NCI-H2081 treated with DMSO at 0.1 percent for 48 hours (cell line): ENCODE measurements around the gene PTGER2.

Experiments
- DNase-seq: peaks from one replicate; lab custom pipeline; 2025; lab: John Stamatoyannopoulos, UW

The PTGER2 gene

DNA sequence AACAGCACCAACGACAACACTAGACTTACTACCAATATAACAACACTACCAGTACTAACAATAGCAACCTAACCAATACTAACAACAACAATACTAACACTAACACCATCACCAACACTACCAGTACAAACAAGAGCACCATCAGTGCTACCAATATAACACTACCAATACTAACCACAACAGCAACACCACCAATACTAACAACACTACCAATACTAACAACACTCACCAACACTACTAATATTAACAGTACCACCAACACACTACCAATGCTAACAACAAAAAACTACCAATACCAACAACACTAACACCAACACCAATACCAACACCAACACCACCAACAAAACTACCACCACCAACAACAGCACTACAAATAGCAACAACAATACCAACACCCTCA lies 25.1 kb downstream of the PTGER2 start:
- no peak for DNase-seq

DNA sequence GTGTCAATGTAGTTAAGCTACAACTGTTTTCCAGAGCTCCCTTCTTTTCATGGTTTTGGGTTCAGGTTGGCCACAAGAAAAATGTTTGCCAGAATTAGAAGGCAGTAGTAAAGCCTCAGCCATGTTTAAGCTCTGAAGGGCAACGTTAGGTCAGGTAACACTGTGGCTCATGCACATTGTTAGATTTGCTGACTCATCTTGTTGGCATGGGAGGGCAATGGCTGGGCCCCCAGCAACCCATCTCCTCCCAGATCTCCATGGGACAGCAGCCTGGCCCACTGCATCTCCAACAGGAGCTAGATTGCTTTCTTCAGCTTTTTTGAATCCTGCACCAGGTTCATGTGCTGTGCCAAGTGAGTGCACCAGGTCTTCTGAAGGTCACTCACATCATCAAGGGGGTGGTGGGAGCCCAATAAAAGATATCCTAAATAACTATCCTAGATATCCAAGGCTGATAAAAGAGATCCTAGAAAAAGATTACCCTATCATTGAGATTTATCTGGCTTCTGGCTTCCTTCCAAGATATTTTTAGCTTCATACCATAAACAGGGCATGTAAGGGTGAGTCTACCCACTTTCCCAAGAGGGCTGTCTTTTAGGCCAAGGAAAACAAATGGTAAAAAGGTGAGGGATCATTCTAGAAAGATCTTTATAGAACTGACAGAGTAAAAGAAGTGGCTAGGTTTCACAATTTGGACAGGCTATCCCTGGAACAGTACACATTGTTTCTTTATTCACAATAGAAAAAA lies 28.9 kb downstream of the PTGER2 start:
- no peak for DNase-seq

DNA sequence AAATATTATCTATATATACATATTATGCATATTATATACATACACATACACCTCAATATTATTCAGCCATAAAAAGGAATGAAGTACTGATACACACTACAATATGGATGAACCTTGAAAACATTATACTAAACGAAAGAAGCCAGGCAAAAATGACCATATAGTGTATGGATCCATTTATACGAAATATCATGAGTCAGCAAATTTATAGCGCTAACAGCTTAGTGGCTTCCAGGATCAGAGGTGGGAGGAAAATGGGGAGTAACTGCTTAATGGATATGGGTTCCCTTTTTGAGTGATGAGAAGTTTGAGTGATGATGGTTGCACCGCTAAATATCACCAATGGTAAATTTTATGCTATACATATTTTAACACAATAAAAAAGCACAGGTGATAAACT lies 32.7 kb downstream of the PTGER2 start:
- no peak for DNase-seq

- no peak for DNase-seq
These were observed 34.2 kb downstream of the PTGER2 start for GRCh38 chr14:52348279-52348678.

- DNase-seq = no peak
These were observed 34.7 kb downstream of the PTGER2 start for GRCh38 chr14:52348776-52349175.

- DNase-seq = no peak
These were observed 35.6 kb downstream of the PTGER2 start for GRCh38 chr14:52349731-52350130.

- DNase-seq = no peak
These were observed 36.3 kb downstream of the PTGER2 start for GRCh38 chr14:52350445-52350844.

GRCh38 chr14:52351233-52352060 lies 37.3 kb downstream of the PTGER2 start:
- DNase-seq = no peak

DNA sequence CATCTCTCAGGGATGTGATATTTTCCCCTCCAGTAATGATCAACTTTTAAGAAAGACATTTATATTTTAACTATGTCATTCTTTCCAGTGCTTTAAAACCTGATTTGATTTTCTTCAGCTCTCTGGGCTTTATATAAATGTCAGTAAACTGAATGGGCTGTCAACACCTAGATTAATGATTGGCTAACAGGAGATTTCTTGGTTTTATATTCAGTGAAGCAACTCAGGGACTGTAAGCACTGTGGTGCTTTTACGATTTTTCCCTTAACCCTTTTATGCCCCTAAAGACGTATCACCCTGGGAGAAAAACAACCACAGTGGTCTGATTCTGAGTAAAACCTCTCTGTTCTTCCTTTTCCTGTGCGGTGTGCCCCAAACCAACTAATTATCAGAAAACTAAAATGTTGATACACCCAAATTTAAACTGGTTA lies 38.0 kb downstream of the PTGER2 start:
- no peak for DNase-seq

GRCh38 chr14:52352569-52352968 lies 38.5 kb downstream of the PTGER2 start:
- DNase-seq = no peak

- no peak for DNase-seq
These were observed 40.1 kb downstream of the PTGER2 start for GRCh38 chr14:52354242-52354641.

DNA sequence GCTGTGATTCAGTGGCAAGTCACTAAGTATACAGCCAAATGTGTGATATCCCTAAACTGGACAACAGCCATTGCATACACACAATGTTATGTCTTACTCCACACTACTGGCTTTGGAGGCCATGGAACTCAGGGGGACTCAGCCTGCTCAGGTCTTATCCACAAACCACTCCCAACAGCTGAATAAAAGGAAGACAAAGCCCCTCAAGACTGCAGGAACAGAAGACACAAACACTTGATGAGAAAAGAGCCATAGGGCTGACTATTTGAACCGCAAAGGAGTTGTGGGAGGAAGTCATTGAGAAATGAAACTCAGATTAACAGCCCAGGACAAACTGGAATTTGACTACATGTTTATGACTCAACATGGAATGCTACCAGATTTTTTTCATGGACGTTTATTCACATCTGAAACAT lies 40.9 kb downstream of the PTGER2 start:
- DNase-seq = no peak

GRCh38 chr14:52355526-52355925 lies 41.4 kb downstream of the PTGER2 start:
- DNase-seq = no peak

GRCh38 chr14:52356025-52356424 lies 41.9 kb downstream of the PTGER2 start:
- DNase-seq = peak; percentile 41

DNA sequence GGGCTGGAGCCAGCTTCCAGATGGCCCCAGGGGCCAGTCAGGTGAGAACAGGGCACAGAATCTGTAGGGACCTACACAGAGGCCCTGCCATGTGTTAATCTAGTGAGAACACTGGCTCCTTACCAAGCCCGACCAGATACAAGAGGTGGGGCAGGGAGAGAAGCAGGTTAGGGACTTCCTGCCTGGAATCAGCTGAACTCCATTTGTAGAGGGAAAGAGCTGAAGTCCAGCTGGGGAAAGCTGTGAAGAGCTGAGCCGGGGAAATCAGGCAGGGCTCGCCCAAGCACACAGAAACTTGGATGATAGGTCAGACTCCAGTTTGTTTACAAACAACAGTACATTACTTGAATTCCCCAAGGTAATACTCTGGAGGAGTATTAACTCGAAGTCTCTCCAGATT lies 46.7 kb downstream of the PTGER2 start:
- no peak for DNase-seq

- no peak for DNase-seq
These were observed 49.1 kb downstream of the PTGER2 start for GRCh38 chr14:52363041-52363704.

DNA sequence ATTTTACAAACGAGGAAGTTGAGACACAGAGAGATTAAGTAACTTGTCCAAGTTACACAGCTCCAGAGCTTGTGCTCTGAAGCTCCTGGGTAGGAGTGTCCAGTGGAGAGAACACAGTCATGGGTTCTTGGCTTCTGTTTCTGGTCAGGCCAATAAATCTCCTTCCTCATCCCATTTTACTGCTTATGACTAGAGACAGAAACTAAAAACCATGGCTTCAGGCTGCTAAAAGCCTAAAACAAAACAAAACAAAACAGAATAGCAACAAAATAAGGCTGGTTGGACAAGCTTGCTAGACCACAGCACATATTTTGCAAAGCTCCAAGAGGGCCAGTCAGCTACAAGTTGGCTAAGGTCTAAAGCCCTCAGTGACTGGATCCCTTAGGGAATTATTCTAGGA lies 49.8 kb downstream of the PTGER2 start:
- no peak for DNase-seq

- no peak for DNase-seq
These were observed 51.0 kb downstream of the PTGER2 start for GRCh38 chr14:52365071-52365470.

- no peak for DNase-seq
These were observed 52.7 kb downstream of the PTGER2 start for GRCh38 chr14:52366796-52367315.

GRCh38 chr14:52369305-52369801 lies 55.2 kb downstream of the PTGER2 start:
- no peak for DNase-seq

- no peak for DNase-seq
These were observed 56.4 kb downstream of the PTGER2 start for GRCh38 chr14:52370406-52370935.

DNA sequence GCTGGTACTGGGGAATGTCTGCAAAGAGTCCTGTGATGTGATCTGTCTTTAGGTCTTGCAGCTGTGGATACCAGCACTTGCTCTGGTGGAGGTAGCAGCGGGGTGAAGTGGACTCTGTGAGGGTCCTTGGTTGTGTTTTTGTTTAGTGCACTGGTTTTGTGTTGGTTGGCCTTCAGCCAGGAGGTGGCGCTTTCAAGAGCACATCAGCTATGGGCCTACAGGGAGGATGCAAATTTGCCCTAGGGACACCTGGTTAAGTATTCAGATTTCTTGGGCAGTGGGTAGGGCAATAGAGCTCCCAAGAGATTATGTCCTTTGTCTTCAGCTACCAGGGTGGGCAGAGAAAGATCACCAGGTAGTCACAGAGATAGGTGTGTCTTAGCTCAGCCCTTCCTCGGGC lies 63.8 kb downstream of the PTGER2 start:
- no peak for DNase-seq
